HepG2 (cell line): ENCODE measurements around the gene CRHR1. TPM values are rescaled to one million over a fixed set of nuclear protein-coding genes. Genes with fewer than 3 reads are reported as not detected.

ENCODE experiments used
- ATAC-seq: fragments of 200-7000 bp; cut with Tn5 transposase; 3 replicates; pipeline ENCODE4 v1.9.1; 2020; ENCODE audit warnings: mild to moderate bottlenecking, moderate library complexity
- BruUV-seq: library from RNA; stranded (reverse); fragments of 400-500 nt; replicated peaks from 2 replicates; lab custom pipeline; 2021; lab: Mats Ljungman, UMichigan
- CTCF ChIA-PET: fragments of 300-600 bp; formaldehyde crosslinking; extraction: SDS; loops from one replicate; lab custom pipeline; 2021; ENCODE audit warnings: low total read pairs, inconsistent platforms, low intra/inter-chr PET ratio; lab: Yijun Ruan, JAX
- POLR2A ChIA-PET: fragments of 350-600 bp; sonication (Branson Sonifier 250); formaldehyde crosslinking; loops from one replicate; lab custom pipeline; 2020; ENCODE audit warnings: antibody characterized with exemption, inconsistent platforms; lab: Yijun Ruan, JAX
- DNase-seq: peaks from one replicate; pipeline ENCODE4 v3.0.0-alpha.2; 2015; ENCODE audit warnings: low spot score
- FAIRE-seq: peaks from 3 replicates; lab custom pipeline; 2011; peaks lifted over from hg19 to GRCh38; lab: Jason Lieb, UNC
- H2AFZ ChIP-seq: one replicate; pipeline ENCODE4 v1.6.1; 2011; ENCODE audit warnings: low read length, inconsistent platforms
- H3K27ac ChIP-seq: fragments of 300-600 bp; 3 replicates; pipeline ENCODE4 v1.8.0; 2011; ENCODE audit warnings: mixed run types, mild to moderate bottlenecking, mixed read lengths, low read length, inconsistent platforms; ENCODE audit not compliant: insufficient read depth; ENCODE audit errors: extremely low read length
- H3K27me3 ChIP-seq, 2 experiments: fragments of 200-600 bp in 1 of 2; 2 replicates in 1 of 2; 3 replicates in 1 of 2; pipeline versions ENCODE4 v1.6.0 to v1.8.0; 2011; ENCODE audit warnings: low read length in 2 of 2, mild to moderate bottlenecking in 2 of 2, moderate library complexity in 2 of 2, inconsistent platforms in 1 of 2; ENCODE audit not compliant: insufficient read depth in 2 of 2, control insufficient read depth in 1 of 2
- H3K36me3 ChIP-seq, 2 experiments: fragments of 200-600 bp in 1 of 2; replicated peaks in 1 of 2; 2 replicates in 1 of 2; 3 replicates in 1 of 2; pipeline versions ENCODE4 v1.5.1 to v1.8.0; 2011; ENCODE audit warnings: low read length in 2 of 2, inconsistent platforms in 1 of 2; ENCODE audit not compliant: insufficient read depth in 2 of 2, control insufficient read depth in 1 of 2
- H3K4me1 ChIP-seq: 2 replicates; pipeline ENCODE4 v1.5.1; 2012; ENCODE audit warnings: low read length, inconsistent platforms; ENCODE audit not compliant: insufficient read depth
- H3K4me2 ChIP-seq: 2 replicates; pipeline ENCODE4 v1.6.0; 2011; ENCODE audit warnings: low read depth, low read length, inconsistent platforms
- H3K4me3 ChIP-seq, 3 experiments: fragments of 200-600 bp in 1 of 3; sonication (generic), shearing (Covaris generic) in 1 of 3; replicated peaks in 1 of 3; 2 replicates each; pipeline ENCODE4 v1.5.1; 2011 to 2016; ENCODE audit warnings: low read length in 3 of 3, inconsistent platforms in 2 of 3, low read depth in 2 of 3, mild to moderate bottlenecking in 2 of 3, control low read depth in 1 of 3, mixed read lengths in 1 of 3; ENCODE audit not compliant: insufficient read depth in 1 of 3
- H3K79me2 ChIP-seq: one replicate; pipeline ENCODE4 v1.6.1; 2011; ENCODE audit warnings: low read length, inconsistent platforms; ENCODE audit not compliant: insufficient read depth
- H3K9ac ChIP-seq: 2 replicates; pipeline ENCODE4 v1.6.0; 2011; ENCODE audit warnings: mild to moderate bottlenecking, low read depth, low read length, inconsistent platforms; ENCODE audit not compliant: insufficient read depth
- H3K9me3 ChIP-seq: 2 replicates; pipeline ENCODE4 v1.5.1; 2012; ENCODE audit warnings: mild to moderate bottlenecking, low read length
- H4K20me1 ChIP-seq: 2 replicates; pipeline ENCODE4 v1.6.0; 2011; ENCODE audit warnings: inconsistent platforms, mild to moderate bottlenecking, low read length, moderate library complexity; ENCODE audit not compliant: insufficient read depth
- CENPBD1 ChIP-seq: sonication (generic); formaldehyde crosslinking; IDR thresholded peaks from 2 replicates; pipeline ENCODE4 v1.8.0; 2022; ENCODE audit warnings: missing genetic modification reagents, low read depth, mild to moderate bottlenecking, borderline replicate concordance
- CREBL2 ChIP-seq: sonication (generic); formaldehyde crosslinking; IDR thresholded peaks from 2 replicates; pipeline ENCODE4 v1.8.1; 2023; ENCODE audit warnings: missing genetic modification reagents, mild to moderate bottlenecking, borderline replicate concordance
- E2F2 ChIP-seq: sonication (generic); formaldehyde crosslinking; IDR thresholded peaks from 2 replicates; pipeline ENCODE4 v1.4.0; 2020; ENCODE audit warnings: missing genetic modification reagents, borderline replicate concordance
- E2F5 ChIP-seq: sonication (generic); formaldehyde crosslinking; conservative IDR thresholded peaks from 2 replicates; pipeline ENCODE4 v1.4.0; 2020; ENCODE audit warnings: missing genetic modification reagents
- GATA4 ChIP-seq: sonication (generic); IDR thresholded peaks from 2 replicates; pipeline ENCODE4 v1.6.1; 2016; ENCODE audit warnings: antibody characterized with exemption, low read depth, borderline replicate concordance
- HMGA1 ChIP-seq: sonication (generic); formaldehyde crosslinking; conservative IDR thresholded peaks from 2 replicates; pipeline ENCODE4 v1.4.0; 2020; ENCODE audit warnings: missing genetic modification reagents
- IKZF4 ChIP-seq: sonication (generic); formaldehyde crosslinking; IDR thresholded peaks from 2 replicates; pipeline ENCODE4 v1.5.1; 2020; ENCODE audit warnings: borderline replicate concordance, mild to moderate bottlenecking, low read depth, missing genetic modification reagents; ENCODE audit errors: not compliant biosample characterization
- MTERF4 ChIP-seq: sonication (generic); formaldehyde crosslinking; IDR thresholded peaks from 2 replicates; pipeline ENCODE4 v1.8.0; 2023; ENCODE audit warnings: mild to moderate bottlenecking, missing genetic modification reagents
- NFYC ChIP-seq: IDR thresholded peaks from 2 replicates; pipeline ENCODE4 v1.6.1; 2016; ENCODE audit warnings: missing genetic modification reagents, missing compliant biosample characterization
- PLSCR1 ChIP-seq: sonication (generic); formaldehyde crosslinking; IDR thresholded peaks from 2 replicates; pipeline ENCODE4 v1.5.0; 2020; ENCODE audit warnings: missing genetic modification reagents, mild to moderate bottlenecking, borderline replicate concordance
- PTBP1 ChIP-seq: fragments of 200-400 bp; formaldehyde crosslinking; IDR thresholded peaks from 2 replicates; pipeline ENCODE4 v1.6.1; 2018; ENCODE audit warnings: low read length, low read depth; ENCODE audit not compliant: poor library complexity, severe bottlenecking
- RCOR2 ChIP-seq: IDR thresholded peaks from 2 replicates; pipeline ENCODE4 v1.6.1; 2016; ENCODE audit warnings: missing biosample characterization, missing genetic modification reagents
- SIX4 ChIP-seq: sonication (generic); formaldehyde crosslinking; IDR thresholded peaks from 2 replicates; pipeline ENCODE4 v1.4.0; 2020; ENCODE audit warnings: missing genetic modification reagents
- TMF1 ChIP-seq: sonication (generic); formaldehyde crosslinking; IDR thresholded peaks from 2 replicates; pipeline ENCODE4 v1.8.1; 2022; ENCODE audit warnings: low read depth, missing genetic modification reagents
- ZFP36L1 ChIP-seq: sonication (generic); formaldehyde crosslinking; IDR thresholded peaks from 2 replicates; pipeline ENCODE4 v1.8.0; 2022; ENCODE audit warnings: mild to moderate bottlenecking, missing genetic modification reagents, moderate library complexity
- ZNF687 ChIP-seq: sonication (generic); formaldehyde crosslinking; IDR thresholded peaks from 2 replicates; pipeline ENCODE4 v1.5.1; 2020; ENCODE audit warnings: mild to moderate bottlenecking, missing genetic modification reagents, moderate library complexity
- WGBS: methylation state at CpG from one replicate; pipeline ENCODE4 v1.1.6; 2017; ENCODE audit warnings: low lambda C conversion rate; 5-methylcytosine and 5-hydroxymethylcytosine counted together
- in situ Hi-C: cut with HindIII; loops from 2 replicates; pipeline ENCODE4 v1.10.0; 2017; ENCODE audit warnings: low pct_unique_long_range_greater_than_20kb; ENCODE audit not compliant: extremely low pct_ligation_motif_present
- intact Hi-C: fragments of 100-400 bp; cut with micrococcal nuclease; formaldehyde crosslinking; loops from one replicate; pipeline ENCODE4 v1.10.0; 2022; ENCODE audit not compliant: unreplicated experiment
- polyA plus RNA-seq, 8 experiments: library from polyadenylated mRNA; depleted of rRNA in 3 of 8; stranded (reverse) in 7 of 8; unstranded in 1 of 8; fragments of >200 nt; fragmentation: Illumina TruSeq in 4 of 8; extraction: Trizol in 4 of 8; gene quantifications; 2 replicates each; pipeline versions ENCODE4 v1.2.1 to v1.2.3, GENCODE V29; 2011 to 2016; ENCODE audit warnings: low read depth in 4 of 8, missing spikeins in 1 of 8, mixed read lengths in 1 of 8; ENCODE audit not compliant: insufficient read depth in 1 of 8
- total RNA-seq, 5 experiments: library from RNA; depleted of rRNA; stranded (reverse); fragments of >200 nt; fragmentation: Illumina TruSeq; extraction: Trizol; gene quantifications; 2 replicates each; pipeline ENCODE4 v1.2.3, GENCODE V29; 2016; ENCODE audit warnings: low read depth in 1 of 5

CRHR1 gene
- total and polyA plus RNA-seq, 2 of the 13 experiments (the other 11 are each of a cell fraction or from before 2014, with no cell fraction given): not detected

- TF ChIP-seq HMGA1 (CRISPR knock-in tag) (no peak), SIX4 (CRISPR knock-in tag) (no peak), E2F2 (CRISPR knock-in tag) (no peak), ZFP36L1 (CRISPR knock-in tag) (no peak), E2F5 (CRISPR knock-in tag) (no peak), MTERF4 (no peak), RCOR2 (CRISPR knock-in tag) (no peak), CENPBD1 (CRISPR knock-in tag) (no peak), PLSCR1 (no peak), ZNF687 (CRISPR knock-in tag) (no peak), TMF1 (CRISPR knock-in tag) (no peak), NFYC (CRISPR knock-in tag) (no peak), IKZF4 (CRISPR knock-in tag) (no peak), GATA4 (no peak), PTBP1 (no peak), CREBL2 (no peak)
- H3K9ac ChIP-seq: no peak overlapping the region
- in situ Hi-C loops (loop anchor here (10.0 kb wide), 1 partner anchor 61 kb away; no protein-coding TSS in a partner anchor), intact Hi-C loops (no loop called here)
- H3K36me3 ChIP-seq: no peaks in the 10 kb centered on the region
- H3K27me3 ChIP-seq: peaks cover 0 to 54% of the 10 kb centered on the region in 2 experiments; a peak in 3 of 5 replicates
- no peaks in the 10 kb centered on the region for H4K20me1 ChIP-seq
- ATAC-seq (no peak; the same call in 2 of the 3 replicates), FAIRE-seq (no peak), DNase-seq (no peak)
- POLR2A ChIA-PET: no interaction called here
- no peaks in the 10 kb centered on the region for H3K4me1 ChIP-seq
- no peaks in the 10 kb centered on the region for H3K9me3 ChIP-seq
- no peak overlapping the region for H3K4me2 ChIP-seq
- 3% methylated on average over 6 of the region's 6 CpGs for WGBS
- H3K79me2 ChIP-seq: no peaks in the 10 kb centered on the region
- BruUV-seq: no TSS peak
- H3K4me3 ChIP-seq: no peak overlapping the region
- CTCF ChIA-PET: no interaction called here
- no peak overlapping the region for H2AFZ ChIP-seq
- no peak overlapping the region for H3K27ac ChIP-seq
These were observed 89.6 kb downstream of the CRHR1 start for GRCh38 chr17:45873728-45874127.
